ENCODE results near the gene SSUH2.
"Not testable (repeated sequence)": the region's sequence is repeated elsewhere in the genome, so short reads cannot be mapped to it uniquely, and the experiment has no call there.

The SSUH2 gene, protein sequence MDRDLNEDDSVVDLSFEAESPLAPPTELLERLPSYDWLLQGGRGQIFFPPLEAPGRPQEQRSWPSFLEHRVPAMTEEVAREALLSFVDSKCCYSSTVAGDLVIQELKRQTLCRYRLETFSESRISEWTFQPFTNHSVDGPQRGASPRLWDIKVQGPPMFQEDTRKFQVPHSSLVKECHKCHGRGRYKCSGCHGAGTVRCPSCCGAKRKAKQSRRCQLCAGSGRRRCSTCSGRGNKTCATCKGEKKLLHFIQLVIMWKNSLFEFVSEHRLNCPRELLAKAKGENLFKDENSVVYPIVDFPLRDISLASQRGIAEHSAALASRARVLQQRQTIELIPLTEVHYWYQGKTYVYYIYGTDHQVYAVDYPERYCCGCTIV

DNA sequence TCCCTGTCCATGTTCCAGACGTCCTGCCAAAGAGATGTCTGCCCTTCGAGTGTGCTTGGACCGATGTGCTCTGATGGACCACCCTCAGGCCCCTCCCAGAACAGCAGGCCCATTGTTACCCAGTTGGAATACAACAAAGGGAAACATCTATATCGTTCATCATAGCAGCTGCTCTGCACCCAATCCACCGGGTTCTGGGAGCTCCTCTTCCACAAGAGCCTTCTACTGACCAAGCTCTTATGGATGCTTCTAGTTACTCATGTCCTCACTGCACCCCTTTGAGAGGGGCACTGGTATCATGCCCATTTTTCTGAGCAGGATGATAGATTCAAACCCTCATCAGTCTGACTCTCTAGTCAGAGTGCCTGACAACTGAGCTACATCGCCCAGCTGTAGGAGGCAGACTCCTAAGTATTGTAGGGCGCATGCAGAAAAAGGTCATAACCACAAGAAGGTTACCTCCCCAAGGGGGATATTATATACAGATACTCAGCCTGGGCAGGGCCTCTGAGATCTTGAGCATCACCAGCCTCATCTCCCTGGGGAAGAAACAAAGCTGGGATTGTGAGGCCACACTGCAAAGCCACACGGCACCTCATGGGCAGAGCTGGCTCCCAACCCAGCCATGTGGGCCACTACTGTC, at the start of gene SSUH2:
Gene SSUH2 (minus strand): TSS at position 51 of the 643 bp plus-strand sequence. CDS start 40 bp downstream, at position 11.
- DNase-seq (ENCODE audit: low spot score) = no peak

DNA sequence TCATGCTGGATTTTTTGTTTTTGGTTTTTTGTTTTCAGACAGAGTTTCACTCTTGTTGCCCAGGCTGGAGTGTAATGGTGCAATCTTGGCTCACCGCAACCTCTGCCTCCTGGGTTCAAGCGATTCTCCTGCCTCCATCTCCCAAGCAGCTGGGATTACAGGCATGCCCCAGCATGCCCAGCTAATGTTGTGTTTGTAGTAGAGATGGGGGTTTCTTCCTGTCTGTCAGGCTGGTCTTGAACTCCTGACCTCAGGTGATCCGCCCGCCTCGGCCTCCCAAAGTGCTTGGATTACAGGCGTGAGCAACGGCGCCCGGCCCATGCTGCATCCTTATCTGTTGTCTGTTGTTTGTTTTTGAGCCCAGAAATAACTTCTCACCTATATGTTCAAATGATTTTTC, 46.7 kb upstream of the SSUH2 start:
- DNase-seq (ENCODE audit: low spot score) = not testable (repeated sequence)

DNA sequence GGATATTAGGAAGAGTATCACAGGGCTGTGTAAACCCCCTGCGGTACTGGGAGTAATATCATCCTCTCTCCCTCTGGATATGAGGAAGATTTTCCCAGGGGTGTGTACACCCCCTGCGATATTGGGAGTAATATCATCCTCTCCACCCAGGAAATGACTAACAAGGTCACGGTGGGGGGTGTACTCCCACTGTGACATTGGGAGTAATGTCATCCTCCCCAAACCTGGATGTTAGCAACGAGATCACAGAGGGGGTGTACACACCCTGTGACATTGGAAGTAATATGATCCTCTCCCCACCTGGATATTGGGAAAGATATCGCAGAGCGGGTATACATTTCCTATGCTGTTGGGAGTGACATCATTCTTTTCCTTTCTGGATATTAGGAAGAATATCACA, 40.4 kb upstream of the SSUH2 start:
- DNase-seq (ENCODE audit: low spot score) = not testable (repeated sequence)

DNA sequence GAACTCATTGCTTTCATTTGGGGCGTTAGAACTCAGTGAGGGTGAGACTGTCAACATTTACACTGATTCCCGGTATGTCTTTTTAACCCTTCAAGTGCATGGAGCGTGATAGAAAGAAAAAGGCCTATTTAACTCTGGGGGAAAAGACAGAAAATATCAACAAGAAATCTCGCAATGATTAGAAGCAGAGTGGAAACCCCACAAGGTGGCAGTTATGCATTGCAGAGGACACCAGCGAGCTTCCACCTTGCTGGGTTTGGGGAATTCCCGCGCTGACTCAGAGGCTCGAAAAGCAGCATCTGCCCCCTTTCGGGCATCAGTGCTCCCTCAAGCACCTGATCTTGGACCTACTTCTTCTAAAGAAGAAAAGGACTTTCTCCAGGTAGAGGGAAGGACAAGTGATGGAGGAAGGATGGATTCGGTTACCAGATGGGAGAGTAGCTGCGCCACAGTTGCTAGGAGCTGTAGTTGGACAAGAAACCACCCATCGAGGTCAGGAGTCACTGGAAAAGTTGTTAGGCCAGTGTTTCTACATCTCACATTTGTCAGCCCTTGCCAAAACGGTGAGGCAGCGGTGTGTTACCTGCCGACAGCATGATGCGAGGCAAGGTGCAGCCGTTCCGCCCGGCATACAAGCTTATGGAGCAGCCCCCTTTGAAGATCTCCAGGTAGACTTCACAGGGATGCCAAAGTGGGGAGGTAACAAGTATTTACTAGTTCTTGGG, 38.4 kb upstream of the SSUH2 start:
- not testable (repeated sequence) for DNase-seq (ENCODE audit: low spot score)

DNA sequence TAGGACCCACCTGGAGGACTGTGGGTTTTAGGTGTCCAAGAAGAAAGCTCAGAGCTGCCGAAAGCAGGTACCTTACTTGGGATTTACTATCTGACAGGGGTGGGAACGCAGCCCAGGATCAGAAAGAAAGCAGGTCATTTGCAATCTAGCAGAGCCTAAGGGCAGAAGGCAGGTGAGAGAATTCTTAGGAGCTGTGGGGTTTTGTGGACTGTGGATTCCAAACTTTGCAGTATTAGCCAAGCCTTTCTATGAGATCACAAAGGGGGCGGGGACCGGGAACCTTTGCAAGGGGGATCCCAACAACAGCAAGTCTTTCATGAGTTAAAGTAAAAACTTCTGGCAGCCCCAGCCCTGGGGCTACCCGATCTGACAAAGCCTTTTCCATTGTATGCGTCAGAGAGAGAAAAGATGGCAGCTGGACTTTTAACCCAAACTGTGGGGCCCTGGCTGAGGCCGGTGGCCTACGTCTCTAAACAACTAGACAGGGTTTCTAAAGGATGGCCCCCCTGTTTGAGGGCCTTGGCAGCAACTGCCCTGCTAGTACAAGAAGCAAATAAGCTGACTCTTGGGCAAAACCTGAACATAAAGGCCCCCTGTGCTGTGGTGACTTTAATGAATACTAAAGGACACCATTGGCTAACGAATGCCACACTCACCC, 37.4 kb upstream of the SSUH2 start:
- DNase-seq (ENCODE audit: low spot score) = not testable (repeated sequence)

DNA sequence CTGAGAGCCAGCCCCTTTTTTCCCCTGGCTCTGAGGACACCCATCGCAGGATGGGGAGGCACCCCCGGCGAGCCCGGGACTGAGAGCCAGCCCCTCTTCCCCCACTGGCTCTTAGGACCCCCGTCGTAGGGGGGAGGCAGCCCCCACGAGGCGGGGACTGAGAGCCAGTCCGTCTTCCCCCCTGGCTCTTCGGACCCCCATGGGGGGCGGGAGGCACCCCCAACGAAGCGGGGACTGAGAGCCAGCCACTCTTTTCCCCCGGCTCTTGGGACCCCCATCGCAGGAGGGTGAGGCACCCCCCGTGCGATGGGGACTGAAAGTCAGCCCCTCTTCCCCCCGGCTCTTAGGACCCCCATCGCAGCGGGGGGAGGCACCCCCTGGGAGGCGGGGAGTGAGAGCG, 36.8 kb upstream of the SSUH2 start:
- DNase-seq (ENCODE audit: low spot score) = no peak

DNA sequence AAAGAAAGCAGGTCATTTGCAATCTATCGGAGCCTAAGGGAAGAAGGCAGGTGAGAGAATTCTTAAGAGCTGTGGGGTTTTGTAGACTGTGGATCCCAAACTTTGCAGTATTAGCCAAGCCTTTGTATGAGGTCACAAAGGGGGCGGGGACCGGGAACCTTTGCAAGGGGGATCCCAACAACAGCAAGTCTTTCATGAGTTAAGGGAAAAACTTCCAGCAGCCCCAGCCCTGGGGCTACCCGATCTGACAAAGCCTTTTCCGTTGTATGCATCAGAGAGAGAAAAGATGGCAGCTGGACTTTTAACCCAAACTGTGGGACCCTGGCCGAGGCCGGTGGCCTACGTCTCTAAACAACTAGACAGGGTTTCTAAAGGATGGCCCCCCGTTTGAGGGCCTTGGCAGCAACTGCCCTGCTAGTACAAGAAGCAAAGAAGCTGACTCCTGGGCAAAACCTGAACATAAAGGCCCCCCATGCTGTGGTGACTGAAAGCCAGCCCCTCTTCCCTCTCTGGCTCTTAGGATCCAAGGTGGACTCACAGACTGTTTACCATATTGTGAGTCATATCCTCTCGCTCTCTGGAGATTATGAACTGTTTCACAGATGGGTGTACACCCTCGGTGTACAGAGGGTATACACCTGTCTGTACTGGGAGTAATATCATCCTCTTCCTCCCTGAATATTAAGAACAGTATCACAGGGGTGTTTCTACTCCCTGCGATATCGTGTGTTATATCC, 35.4 kb upstream of the SSUH2 start:
- peak; percentile 32 for DNase-seq (ENCODE audit: low spot score)

DNA sequence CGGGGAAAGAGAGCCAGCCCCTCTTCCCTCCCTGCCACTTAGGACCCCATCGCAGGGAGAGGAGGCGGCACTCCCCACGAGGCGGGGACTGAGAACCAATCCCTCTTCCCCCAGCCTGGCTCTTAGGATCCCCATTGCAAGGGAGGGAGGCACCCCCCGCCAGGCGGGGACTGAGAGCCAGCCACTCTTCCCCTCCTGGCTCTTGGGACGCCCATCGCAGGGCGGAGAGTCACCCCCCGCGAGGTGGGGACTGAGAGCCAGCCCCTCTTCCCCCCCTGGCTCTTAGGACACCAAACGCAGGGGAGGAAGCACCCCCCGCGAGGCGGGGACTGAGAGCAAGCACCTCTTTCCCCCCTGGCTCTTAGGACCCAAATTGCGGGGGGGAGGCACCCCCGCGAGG, 34.2 kb upstream of the SSUH2 start:
- DNase-seq (ENCODE audit: low spot score) = no peak

DNA sequence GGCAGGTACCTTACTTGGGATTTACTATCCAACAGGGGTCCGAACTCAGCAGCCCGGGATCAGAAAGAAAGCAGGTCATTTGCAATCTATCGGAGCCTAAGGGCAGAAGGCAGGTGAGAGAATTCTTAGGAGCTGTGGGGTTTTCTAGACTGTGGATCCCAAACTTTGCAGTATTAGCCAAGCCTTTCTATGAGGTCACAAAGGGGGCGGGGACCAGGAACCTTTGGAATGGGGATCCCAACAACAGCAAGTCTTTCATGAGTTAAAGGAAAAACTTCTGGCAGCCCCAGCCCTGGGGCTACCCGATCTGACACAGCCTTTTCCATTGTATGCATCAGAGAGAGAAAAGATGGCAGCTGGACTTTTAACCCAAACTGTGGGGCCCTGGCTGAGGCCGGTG, 32.7 kb upstream of the SSUH2 start:
- not testable (repeated sequence) for DNase-seq (ENCODE audit: low spot score)

DNA sequence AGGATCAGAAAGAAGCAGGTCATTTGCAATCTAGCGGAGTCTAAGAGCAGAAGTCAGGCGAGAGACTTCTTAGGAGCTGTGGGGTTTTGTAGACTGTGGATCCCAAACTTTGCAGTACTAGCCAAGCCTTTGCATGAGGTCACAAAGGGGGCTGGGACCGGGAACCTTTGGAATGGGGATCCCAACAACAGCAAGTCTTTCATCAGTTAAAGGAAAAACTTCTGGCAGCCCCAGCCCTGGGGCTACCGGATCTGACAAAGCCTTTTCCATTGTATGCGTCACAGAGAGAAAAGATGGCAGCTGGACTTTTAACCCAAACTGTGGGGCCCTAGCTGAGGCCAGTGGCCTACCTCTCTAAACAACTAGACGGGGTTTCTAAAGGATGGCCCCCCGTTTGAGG, 31.0 kb upstream of the SSUH2 start:
- not testable (repeated sequence) for DNase-seq (ENCODE audit: low spot score)

DNA sequence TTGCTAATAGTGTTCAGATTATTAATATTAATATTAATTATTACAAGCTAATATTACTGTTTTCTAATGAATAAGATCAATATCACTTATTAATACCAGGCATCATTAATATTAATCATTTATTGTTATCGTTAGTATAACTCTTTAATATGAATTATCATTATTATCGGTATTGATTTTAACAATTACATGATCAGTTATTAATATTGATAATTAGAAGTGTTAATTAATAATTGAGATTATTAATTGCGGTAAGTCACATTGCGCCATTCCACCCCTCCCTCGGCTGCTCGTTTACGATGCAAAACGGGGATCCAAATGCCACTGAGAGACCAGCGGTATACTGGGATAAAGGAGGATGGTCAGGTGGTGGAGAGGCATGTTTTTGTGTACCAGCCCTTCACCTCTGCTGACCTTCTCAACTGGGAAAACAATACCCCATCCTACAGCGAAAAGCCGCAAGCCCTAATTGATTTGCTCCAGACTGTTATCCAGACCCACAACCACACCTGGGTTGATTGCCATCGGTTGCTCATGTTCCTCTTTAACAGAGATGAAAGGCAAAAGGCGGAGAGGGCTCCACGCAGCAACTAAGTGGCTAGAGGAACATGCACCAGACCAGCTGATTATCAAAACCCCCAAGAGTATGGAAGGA, 28.6 kb upstream of the SSUH2 start:
- no peak for DNase-seq (ENCODE audit: low spot score)

DNA sequence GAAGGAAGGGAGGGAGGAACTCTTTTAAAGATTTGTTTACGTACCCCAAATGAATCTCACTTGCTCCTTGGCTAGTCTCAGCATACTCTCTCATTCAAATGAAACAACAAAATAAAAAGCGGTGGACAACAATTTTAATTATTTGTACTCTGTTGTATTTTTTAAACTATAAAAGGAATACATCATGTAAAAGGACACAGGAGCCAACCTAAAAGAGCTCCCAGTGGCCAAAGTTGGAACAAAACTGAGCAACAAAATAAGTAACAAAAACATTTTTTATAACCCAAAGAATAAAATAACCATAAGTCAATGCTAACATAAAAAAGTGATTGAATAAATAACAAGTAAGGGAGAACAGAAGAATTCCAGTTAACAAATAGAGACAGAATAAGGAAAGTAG, 24.4 kb upstream of the SSUH2 start:
- no peak for DNase-seq (ENCODE audit: low spot score)

DNA sequence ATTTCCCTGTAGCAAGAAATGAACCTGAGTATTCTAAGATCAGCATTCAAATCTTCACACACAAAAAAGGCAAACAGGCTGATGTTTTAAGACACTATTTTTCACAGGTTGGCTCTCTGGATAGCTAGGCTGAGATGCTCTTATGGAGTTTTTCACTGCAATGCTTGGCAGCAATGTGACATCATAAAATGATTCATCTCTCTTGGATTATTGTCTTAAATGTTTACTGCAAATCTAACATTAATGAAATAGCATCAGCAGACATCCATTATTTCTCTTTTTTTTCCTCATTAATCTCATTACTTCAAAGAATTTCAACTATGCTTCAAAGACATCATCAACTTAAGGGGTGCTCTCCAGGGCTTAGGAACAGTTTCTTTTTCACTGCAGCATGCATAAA, 23.6 kb upstream of the SSUH2 start:
- no peak for DNase-seq (ENCODE audit: low spot score)

DNA sequence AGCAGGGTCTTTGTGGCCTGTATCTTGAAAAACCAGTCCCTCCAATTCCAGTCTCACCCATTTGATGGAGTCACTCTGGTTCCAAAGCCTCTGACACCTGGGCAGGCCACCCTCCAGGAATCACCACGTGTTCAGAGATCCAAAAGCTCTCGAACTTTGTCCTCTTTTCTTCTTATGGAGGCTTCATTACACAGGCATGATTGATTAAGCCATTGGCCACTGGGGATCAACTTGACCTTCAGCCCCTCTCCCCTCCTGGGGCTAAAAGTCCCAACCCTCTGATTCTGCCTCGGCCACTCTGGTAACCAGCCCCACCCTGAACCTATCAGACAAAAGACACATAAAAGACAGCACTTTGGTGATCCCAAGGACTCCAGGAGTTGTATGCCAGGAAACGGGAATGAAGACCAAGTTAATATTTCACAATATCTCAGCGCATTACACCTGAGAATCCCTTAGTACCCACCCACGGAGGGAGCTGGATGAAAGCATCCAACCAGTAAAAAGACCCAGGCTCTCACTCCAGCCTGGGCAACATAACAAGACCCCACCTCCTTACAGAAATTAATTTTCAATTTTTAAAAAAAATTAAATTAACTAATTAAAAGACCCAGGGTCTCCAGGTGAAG, 23.0 kb upstream of the SSUH2 start:
- DNase-seq (ENCODE audit: low spot score) = no peak

DNA sequence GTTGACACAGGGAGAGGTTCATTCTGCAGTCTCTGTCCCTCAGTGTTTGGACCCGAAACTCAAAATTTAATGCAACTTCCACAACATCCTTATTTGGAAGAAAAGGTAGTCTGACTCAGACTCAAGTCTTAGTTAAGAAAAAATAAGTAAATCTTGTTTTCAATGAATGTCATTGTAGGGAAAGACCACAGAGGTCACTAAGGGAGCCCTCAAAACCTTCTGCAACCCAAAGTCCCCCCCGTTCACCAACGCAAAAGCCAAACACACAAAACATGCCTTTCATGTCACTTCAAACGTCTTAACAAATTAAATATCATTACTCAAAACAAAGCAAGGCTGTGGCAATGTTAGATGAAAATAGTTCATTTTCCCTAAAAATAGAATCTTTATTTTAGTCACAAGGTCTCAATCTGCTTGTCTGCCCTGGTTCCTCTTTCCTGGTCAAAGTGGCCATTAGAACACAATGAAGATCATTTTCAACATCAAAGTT, 20.9 kb upstream of the SSUH2 start:
- DNase-seq (ENCODE audit: low spot score) = no peak

DNA sequence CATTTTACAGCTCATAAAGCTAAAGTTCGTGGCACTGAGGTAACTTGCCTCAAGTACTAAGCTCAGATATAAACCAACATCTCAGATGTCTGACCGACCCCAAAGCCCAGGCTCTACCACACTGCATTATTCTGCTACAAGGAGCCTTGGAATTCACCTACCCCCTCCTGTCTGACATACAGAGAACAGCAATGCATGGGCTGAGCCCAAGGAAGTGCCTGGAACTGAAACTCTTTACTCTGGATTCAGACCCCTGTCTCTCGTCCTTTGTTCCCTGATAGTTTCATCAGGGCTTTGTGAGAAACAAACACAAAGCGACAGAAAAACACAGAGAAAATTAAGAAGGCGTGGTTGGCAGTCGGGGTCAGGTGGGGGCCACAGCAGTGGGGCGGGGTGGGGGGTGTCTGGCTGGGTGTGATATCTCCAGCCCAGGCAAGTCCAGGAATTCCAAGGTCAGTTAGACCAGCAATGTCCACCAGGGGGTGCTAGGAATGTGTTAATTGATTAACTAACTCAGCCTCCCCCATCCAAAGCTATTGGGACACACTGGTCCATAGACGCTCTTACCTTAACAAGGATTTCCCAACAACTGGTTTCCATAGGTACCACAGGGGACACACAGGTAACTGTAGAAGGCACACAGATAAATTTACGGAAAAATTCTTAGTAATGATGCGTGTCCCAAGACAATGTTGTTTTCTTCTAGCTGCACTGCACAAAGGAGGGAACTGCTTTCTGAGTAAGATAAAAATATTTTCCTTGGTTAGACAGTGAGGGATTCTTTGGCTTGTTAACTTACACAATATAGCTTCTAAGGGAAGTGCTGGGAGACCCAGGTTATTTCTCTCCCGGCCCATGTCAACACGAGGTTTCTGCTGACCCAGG, 18.8 kb upstream of the SSUH2 start:
- peak; percentile 58 for DNase-seq (ENCODE audit: low spot score)

DNA sequence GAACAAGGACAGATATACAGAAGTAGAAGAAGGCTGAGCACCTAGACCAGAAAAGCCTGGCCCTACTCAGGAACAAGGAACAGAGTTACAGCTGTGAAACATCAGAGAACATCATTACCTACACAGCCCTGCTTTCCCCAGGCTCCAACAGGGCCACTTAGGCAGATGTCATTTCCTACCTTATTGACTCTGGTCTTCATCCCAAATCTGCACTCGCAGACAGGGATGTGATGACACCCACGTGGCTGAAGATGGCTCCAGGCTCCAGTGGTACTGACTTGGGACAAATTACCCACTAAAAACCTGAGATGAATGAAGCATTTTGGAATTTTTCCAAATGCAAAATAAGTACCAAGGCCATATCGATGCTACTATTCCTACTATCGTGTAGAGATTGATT, 18.0 kb upstream of the SSUH2 start:
- no peak for DNase-seq (ENCODE audit: low spot score)

DNA sequence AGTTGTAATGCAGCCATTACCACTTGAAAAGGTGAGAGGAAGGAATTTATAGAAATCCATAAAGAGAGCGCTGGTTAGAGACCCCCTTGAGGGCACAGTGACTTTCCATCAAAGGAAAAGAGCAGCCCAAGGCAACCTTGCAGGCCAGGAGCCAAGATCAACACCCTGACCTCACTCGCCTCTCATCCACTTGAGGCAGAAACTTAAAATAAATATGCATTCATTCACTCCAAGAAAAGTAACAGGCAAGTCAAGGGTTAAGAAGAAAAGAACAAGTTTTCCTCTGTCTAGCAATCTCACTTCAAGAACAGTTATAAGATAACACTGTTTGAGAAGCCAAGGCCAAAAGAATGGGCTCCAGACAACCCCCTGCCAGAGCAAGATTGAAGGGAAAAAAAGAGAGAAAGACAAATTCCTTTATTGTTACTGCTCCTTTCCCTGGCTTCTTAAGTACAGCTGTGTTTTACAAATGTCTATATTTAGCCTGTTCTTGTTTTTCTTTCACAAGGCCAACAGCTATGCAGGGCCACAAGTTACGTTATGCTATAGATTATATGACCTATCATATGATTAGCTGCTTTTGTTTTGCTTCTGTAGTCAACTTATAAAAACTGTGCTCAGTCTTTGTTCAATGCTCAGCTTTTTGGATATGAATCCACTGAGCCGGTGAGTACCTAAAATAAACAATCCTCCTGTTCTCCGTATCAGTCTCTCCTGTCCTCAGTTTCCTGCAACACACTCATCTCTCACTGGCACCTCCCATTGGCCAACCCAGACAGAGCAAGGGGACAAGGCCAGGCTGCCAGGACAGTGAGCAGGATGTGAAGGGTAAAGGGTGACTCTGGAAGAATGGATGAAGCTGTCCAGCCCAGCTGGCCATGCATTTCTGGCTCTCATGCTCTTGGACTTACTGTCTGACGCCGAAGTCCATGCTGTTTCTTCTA, 15.8 kb upstream of the SSUH2 start:
- no peak for DNase-seq (ENCODE audit: low spot score)
